Non-pigmented ciliary epithelial cell (primary cell): ENCODE measurements around the gene PCBP3.
"Not testable (repeated sequence)": the region's sequence is repeated elsewhere in the genome, so short reads cannot be mapped to it uniquely, and the experiment has no call there.

Source experiments
- DNase-seq: peaks from one replicate; pipeline ENCODE4 v3.0.0-alpha.2; 2010; ENCODE audit warnings: low read depth

Gene PCBP3

GRCh38 chr21:45965084-45965809, 321.7 kb downstream of the PCBP3 start:
- no peak for DNase-seq

GRCh38 chr21:45966791-45967394, 323.4 kb downstream of the PCBP3 start:
- DNase-seq: no peak

GRCh38 chr21:45969921-45970673, 326.6 kb downstream of the PCBP3 start:
- DNase-seq: no peak

- no peak for DNase-seq
These were observed 327.4 kb downstream of the PCBP3 start for GRCh38 chr21:45970674-45971615.

GRCh38 chr21:45971616-45972352, 328.3 kb downstream of the PCBP3 start:
- DNase-seq: no peak

- no peak for DNase-seq
These were observed 328.8 kb downstream of the PCBP3 start for GRCh38 chr21:45972353-45972715.

- DNase-seq: peak; percentile 40
These were observed 329.4 kb downstream of the PCBP3 start for GRCh38 chr21:45972716-45973474.

- peak; percentile 35 for DNase-seq
These were observed 330.0 kb downstream of the PCBP3 start for GRCh38 chr21:45973475-45974072.

- DNase-seq: no peak
These were observed 330.8 kb downstream of the PCBP3 start for GRCh38 chr21:45974073-45975019.

GRCh38 chr21:45975020-45975666, 331.6 kb downstream of the PCBP3 start:
- no peak for DNase-seq

GRCh38 chr21:45975667-45976409, 332.3 kb downstream of the PCBP3 start:
- DNase-seq: not testable (repeated sequence)

GRCh38 chr21:45976701-45977311, 333.3 kb downstream of the PCBP3 start:
- DNase-seq: no peak

GRCh38 chr21:45977396-45977795, 333.9 kb downstream of the PCBP3 start:
- no peak for DNase-seq

GRCh38 chr21:45979141-45979631, 335.7 kb downstream of the PCBP3 start:
- no peak for DNase-seq

GRCh38 chr21:45979651-45980050, 336.1 kb downstream of the PCBP3 start:
- DNase-seq: no peak

GRCh38 chr21:45980271-45980670, 336.7 kb downstream of the PCBP3 start:
- no peak for DNase-seq

- DNase-seq: no peak
These were observed 337.2 kb downstream of the PCBP3 start for GRCh38 chr21:45980697-45981096.
